Gastroesophageal sphincter (tissue), 3 donors: Measurements from ENCODE around the gene CD48.

ENCODE experiments used
- EP300 ChIP-seq: sonication (generic); formaldehyde crosslinking; IDR thresholded peaks from one replicate; pipeline ENCODE4 v1.6.1; 2017; ENCODE audit warnings: antibody characterized with exemption, mild to moderate bottlenecking
- POLR2A ChIP-seq, 2 donors: fragments of 450-650 bp; IDR thresholded peaks; one replicate each; pipeline ENCODE4 v1.6.1; 2017; ENCODE audit warnings: antibody characterized with exemption in 2 of 2, mild to moderate bottlenecking in 2 of 2, moderate library complexity in 1 of 2
- TF ChIP-seq, protein P1 (sequence below), 4 experiments: fragments of 200-600 bp in 2 of 4; fragments of 450-650 bp in 2 of 4; sonication (generic) in 1 of 4; IDR thresholded peaks; one replicate each; pipeline ENCODE4 v1.5.1; 2017 to 2019; ENCODE audit warnings: antibody characterized with exemption in 4 of 4, mild to moderate bottlenecking in 2 of 4, moderate library complexity in 2 of 4

DNA sequence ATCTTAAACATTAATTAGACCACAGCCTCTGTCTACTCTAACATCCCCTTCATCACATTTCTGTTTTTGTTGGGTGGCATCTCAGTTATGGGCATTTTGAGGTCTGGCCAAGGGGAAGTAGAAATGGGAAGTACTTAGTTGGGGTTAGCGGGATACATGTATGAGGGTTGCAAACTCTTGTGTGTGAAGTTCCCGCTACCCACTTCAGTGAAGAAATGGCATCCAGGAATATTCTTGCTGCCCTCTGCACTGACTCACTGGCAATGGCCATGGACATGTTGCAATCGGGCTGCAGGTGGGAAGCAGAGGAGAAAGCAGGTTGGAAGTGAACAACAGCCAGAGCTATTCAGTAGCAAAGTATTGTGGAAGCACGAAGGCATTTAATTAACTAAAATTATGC lies 7.4 kb downstream of the CD48 start:
- TF ChIP-seq POLR2A (IDR thresholded peaks at IDR 0.05) (no peak), EP300 (no peak)
- TF ChIP-seq, protein P1, sequence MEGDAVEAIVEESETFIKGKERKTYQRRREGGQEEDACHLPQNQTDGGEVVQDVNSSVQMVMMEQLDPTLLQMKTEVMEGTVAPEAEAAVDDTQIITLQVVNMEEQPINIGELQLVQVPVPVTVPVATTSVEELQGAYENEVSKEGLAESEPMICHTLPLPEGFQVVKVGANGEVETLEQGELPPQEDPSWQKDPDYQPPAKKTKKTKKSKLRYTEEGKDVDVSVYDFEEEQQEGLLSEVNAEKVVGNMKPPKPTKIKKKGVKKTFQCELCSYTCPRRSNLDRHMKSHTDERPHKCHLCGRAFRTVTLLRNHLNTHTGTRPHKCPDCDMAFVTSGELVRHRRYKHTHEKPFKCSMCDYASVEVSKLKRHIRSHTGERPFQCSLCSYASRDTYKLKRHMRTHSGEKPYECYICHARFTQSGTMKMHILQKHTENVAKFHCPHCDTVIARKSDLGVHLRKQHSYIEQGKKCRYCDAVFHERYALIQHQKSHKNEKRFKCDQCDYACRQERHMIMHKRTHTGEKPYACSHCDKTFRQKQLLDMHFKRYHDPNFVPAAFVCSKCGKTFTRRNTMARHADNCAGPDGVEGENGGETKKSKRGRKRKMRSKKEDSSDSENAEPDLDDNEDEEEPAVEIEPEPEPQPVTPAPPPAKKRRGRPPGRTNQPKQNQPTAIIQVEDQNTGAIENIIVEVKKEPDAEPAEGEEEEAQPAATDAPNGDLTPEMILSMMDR (IDR thresholded peaks at IDR 0.05): no peak
